KOPT-K1 (cell line): Measurements from ENCODE around the gene OR52E6.

Source experiments
- H3K27ac ChIP-seq: fragments of 200-600 bp; sonication (generic); 2 replicates; pipeline ENCODE4 v1.5.1; 2016; ENCODE audit warnings: antibody characterized with exemption, mild to moderate bottlenecking, low read depth, low read length; ENCODE audit not compliant: poor library complexity, severe bottlenecking
- H3K36me3 ChIP-seq: fragments of 200-600 bp; sonication (generic); 2 replicates; pipeline ENCODE4 v1.5.1; 2017; ENCODE audit warnings: antibody characterized with exemption, mild to moderate bottlenecking, low read length, moderate library complexity; ENCODE audit not compliant: insufficient read depth
- H3K9me3 ChIP-seq: fragments of 200-600 bp; sonication (generic); 2 replicates; pipeline ENCODE4 v1.5.1; 2017; ENCODE audit warnings: antibody characterized with exemption, low read length, mild to moderate bottlenecking; ENCODE audit not compliant: insufficient read depth, poor library complexity, severe bottlenecking

The OR52E6 gene

DNA sequence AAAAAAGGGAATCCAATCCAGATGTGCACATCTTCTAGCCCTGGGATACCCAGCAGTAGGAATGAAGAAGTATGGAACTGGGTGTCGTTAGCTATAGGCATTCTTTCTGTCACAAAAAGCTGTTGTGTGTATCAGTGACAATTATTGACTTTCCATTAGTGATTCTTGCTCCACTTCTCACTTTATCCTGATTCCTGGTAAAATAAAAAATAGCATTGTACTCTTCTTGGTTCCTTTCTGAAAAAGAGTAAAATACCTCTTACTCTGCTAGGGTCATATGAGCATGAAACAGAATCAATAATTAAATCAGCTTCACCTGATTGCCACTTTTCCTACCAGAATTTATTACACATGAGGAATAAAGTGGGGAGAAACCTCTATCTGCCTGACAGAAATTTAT is at the start of gene OR52E6:
OR52E6 (minus strand) TSS at position 101 of the 400 bp plus-strand sequence; CDS start at position 101, 0 bp downstream.
- H3K9me3 ChIP-seq, result peaks cover 10% of the 10 kb centered on the region
- H3K36me3 ChIP-seq, result no peaks in the 10 kb centered on the region
- no peak within 1 kb of the TSS for H3K27ac ChIP-seq

DNA sequence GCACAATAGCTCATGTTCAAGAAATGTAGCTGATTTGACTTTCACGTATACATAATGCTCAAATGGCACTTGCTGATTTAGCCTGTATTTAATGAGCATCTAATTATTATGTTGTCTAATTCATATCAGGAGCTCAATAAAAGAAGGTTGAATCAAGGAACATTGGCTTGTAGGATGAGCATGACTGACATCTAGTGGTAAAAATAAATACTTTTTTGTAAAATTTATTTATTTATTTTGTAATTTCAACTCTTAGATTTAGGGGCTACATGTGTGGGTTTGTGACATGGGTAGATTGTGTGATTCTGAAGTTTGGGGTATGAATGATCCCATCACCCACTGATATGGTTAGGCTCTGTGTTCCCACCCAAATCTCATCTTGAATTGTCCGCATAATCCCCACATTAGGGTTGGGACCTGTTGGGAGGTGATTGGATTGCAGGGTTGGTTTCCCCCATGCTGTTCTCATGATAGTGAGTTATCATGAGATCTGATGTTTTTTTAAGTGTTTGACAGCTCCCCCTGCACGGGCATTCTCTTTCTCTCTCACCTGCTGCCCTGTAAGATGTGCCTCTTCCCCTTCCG is 49.6 kb upstream of the OR52E6 start:
- no peaks in the 10 kb centered on the region for H3K36me3 ChIP-seq
- no peak overlapping the region for H3K27ac ChIP-seq
- H3K9me3 ChIP-seq, result no peaks in the 10 kb centered on the region

DNA sequence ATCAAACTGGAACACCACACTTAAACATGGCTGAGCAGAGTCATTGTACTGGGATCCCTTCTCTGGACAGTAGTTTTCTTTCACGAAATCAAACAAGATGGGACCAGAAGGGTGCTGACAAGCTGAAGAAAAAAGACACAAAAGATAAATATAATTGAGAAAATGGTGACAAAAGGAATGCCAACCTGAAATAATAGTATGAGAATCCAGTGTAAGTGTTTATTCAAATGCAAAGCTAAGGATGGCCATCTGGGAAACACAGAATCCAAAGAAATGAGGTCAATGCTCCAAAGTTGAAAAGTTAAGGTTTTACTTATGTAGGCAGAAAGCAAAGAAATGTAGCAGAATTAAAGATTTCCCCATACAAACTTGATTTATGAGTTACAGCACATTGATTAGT is 46.0 kb upstream of the OR52E6 start:
- H3K36me3 ChIP-seq, result no peaks in the 10 kb centered on the region
- H3K9me3 ChIP-seq, result no peaks in the 10 kb centered on the region
- H3K27ac ChIP-seq, result no peak overlapping the region

DNA sequence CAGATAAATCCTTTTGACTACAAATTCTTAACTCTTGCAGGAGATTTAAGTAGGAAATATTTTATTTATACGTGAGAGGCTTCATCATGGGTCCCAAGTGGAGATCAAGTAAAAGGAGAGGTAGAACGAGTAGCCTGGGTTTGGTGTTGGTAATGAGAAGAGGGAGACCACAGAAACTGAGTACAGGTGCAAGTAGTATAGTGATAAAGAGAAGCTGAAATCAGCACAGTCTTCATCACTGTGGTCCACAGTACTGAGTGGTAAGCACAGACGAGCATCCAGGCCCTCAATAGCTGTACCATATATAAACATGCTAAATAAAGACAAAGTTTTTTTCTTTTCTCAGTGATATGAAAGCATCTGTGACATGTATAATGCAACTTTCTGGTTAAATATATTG is 45.5 kb upstream of the OR52E6 start:
- H3K9me3 ChIP-seq, result no peaks in the 10 kb centered on the region
- no peaks in the 10 kb centered on the region for H3K36me3 ChIP-seq
- no peak overlapping the region for H3K27ac ChIP-seq

DNA sequence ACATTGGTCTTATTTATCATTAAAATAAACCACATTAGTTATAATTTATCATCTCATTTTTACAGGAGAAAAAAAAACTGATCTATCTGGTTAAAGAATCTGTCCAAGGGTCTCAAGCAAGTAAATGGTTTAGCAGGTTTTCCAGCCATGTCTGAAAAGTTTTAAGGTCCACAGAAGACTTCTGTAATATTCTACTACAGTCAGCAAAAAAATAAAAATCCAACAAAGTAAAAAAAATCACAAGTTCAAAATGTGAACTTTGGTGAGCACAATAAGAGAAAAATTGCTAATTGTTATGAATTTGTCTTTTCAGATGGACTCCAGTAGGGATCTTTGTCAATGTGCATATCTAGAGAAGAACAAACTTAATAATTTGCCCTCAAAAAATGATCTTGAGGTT is 40.1 kb upstream of the OR52E6 start:
- no peak overlapping the region for H3K27ac ChIP-seq
- H3K9me3 ChIP-seq, result no peaks in the 10 kb centered on the region
- H3K36me3 ChIP-seq, result no peaks in the 10 kb centered on the region

DNA sequence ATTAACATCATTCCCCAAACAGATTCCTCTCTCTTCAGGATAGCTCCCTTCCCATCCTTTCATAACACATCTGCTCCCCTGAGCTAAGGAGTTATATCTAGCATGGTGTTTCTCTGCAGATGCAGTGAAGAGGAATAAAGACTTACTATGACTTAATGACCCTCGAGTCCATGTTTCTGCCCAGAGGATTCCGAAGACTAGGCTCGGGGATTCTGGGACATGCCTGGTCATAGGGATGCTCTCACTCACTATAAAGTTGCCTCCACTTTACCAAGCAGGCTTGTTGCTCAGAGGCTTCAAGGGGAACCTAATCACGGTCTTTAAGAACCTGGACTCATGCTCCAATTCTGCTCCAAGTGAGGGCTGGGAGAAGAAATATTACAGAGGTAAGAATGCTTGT is 38.6 kb upstream of the OR52E6 start, which contains the start of gene OR52E4:
OR52E4 (plus strand) TSS at position 301 of the 400 bp plus-strand sequence. CDS start 3,664 bp downstream, outside the sequence.
- H3K27ac ChIP-seq, result no peak within 1 kb of the TSS
- no peaks in the 10 kb centered on the region for H3K36me3 ChIP-seq
- no peaks in the 10 kb centered on the region for H3K9me3 ChIP-seq

DNA sequence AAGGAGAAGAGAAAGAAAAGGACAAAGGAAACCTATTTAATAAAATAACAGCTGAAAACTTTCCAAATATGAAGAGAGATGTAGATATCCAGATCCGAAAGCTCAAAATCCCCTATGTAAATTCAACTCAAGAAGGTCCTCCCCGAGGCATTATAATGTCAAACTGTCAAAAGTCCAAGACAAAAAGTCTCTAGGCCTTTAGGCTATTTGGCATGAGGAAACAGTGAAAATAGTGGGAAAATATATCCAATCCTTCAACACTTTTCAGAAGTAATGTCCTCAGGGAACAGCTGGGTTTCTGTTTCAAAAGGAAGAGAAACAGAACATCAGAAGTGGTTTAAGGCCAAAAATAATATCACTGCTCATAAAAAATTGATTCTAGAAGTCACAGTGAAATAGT is 36.9 kb upstream of the OR52E6 start:
- Histone ChIP-seq H3K36me3 (no peaks in the 10 kb centered on the region), H3K27ac (no peak overlapping the region), H3K9me3 (no peaks in the 10 kb centered on the region)

DNA sequence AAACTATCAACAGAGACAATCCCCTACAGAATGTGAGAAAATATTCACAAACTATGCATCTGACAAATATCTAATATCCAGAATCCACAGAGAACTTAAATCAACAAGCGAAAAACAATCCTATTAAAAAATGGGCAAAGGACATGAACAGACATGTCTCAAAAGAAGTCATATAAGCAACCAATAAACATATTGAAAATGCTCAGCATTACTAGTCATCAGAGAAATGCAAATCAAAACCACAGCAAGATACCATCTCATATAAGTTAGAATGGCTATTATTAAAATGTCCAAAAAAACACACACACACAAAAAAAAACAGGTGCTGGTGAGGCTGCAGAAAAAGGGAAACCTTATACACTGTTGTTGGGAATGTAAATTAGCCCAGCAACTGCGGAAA is 24.1 kb upstream of the OR52E6 start:
- Histone ChIP-seq H3K27ac (no peak overlapping the region), H3K36me3 (no peaks in the 10 kb centered on the region), H3K9me3 (no peaks in the 10 kb centered on the region)

DNA sequence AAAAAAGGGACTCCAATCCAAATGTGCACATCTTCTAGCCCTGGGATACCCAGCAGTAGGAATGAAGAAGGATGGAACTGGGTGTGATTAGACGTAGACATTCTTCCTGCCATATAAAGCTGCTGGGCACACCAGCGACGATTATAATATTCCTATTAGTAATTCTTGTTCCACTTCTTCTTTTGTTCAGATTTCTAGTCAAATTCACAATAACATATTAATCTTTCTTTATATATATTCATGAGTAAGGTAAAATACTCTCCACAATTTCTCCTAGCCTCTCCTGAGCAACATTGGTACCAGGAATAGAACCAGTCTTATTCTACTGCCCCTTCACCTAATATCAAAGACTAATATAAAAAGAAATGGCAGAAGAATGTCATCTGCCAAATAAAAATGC is 15.9 kb upstream of the OR52E6 start, which contains the start of gene OR52E8:
OR52E8 (minus strand) TSS at position 101 of the 400 bp plus-strand sequence; CDS start at position 101, 0 bp downstream.
- no peaks in the 10 kb centered on the region for H3K36me3 ChIP-seq
- H3K9me3 ChIP-seq, result peaks cover 7% of the 10 kb centered on the region
- no peak within 1 kb of the TSS for H3K27ac ChIP-seq

DNA sequence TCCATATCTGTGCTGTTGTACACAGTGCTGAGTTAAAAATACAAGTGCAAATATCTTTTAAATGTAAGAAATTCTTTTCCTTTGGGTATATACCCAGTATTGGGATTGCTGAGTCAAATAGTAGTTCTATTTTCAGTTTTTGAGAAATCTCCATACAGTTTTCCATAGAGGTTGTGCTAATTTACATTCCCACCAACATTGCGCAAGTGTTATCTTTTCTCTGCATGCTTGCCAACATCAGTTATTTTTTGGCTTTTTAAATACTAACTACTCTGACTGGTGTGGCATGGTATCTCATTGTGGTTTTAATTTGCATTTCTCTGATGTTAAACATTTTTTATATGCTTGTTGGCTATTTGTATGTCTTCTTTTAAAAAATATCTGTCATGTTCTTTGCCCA is 9.3 kb upstream of the OR52E6 start:
- H3K36me3 ChIP-seq, result no peaks in the 10 kb centered on the region
- H3K9me3 ChIP-seq, result peaks cover 7% of the 10 kb centered on the region
- H3K27ac ChIP-seq, result no peak overlapping the region

DNA sequence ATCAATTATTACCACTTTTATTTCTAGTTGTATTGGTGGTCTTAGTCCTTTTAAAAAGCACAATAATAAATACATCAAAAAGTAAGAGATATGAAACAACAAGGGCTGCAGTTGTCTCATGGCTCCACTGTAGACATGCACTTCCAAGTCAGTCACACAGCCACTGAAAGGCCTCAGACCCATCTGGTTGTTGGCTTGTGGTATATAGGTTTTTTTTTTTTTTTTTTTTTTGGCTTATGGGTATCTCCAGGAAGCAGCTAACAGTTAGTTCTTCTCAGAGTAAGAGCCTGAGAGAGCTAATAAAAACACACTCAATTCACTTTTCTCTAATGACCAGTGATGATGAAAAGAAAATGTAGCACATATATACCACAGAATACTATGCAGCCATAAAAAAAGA is 6.0 kb upstream of the OR52E6 start:
- Histone ChIP-seq H3K36me3 (no peaks in the 10 kb centered on the region), H3K9me3 (no peaks in the 10 kb centered on the region), H3K27ac (no peak overlapping the region)

DNA sequence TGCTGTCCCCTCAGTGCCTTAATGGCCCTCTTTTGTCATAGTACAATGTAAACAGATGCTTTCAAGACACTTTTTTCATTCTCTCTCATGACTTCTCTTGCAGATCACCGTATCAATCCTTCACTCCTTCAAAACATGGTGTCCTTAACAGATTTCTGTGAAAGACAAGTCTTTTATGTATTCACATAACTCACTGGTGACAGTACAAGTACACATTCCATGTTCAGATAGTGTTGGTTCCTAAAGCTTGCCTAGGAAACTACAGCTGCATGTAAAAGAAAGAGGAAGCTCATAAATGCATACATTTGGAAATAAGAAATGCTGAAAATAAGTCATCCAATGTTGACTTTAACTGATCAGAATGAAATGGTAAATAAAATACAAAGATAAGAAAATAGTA is 5.0 kb upstream of the OR52E6 start:
- H3K9me3 ChIP-seq, result no peaks in the 10 kb centered on the region

DNA sequence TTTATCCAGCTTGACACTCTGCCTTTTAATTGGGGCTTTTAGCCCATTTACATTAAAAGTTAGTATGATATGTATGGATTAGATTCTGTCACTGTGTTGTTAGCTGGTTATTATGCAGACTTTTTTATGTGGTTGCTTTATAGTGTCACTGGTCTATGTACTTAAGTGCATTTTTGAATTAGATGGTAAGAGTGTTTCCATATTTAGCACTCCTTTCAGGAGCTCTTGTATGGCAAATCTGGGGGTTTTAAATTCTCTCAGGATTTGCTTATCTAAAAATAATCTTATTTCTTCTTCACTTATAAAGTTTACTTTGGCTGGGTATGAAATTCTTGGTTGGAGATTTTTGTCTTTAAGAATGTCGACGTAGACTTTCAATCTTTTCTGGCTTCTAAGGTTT is 4.0 kb downstream of the OR52E6 start:
- Histone ChIP-seq H3K36me3 (no peaks in the 10 kb centered on the region), H3K27ac (no peak overlapping the region), H3K9me3 (peaks cover 10% of the 10 kb centered on the region)

More for the DNA sequence above, 5.0 kb upstream of the OR52E6 start:
- Histone ChIP-seq H3K36me3 (no peaks in the 10 kb centered on the region), H3K27ac (no peak overlapping the region)

DNA sequence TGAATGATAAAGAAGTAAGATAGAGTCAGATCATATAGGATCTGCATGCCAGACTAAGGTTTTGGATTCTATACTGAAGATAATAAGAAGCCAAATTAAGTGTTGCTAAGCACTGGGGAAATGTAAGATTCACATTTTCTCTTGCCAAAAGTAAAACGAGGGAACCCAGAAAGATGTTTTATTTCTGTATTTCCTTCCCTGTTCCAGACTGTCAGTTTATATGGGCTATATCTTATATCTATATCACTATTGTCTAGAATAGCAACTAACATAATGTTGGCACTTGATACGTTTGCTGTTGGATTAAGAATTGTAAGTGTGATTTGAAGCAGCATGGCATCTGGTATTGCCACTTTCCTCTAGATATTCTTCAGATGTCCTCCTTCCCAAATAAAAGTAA is 8.3 kb downstream of the OR52E6 start:
- Histone ChIP-seq H3K36me3 (no peaks in the 10 kb centered on the region), H3K27ac (no peak overlapping the region), H3K9me3 (peaks cover 10% of the 10 kb centered on the region)

DNA sequence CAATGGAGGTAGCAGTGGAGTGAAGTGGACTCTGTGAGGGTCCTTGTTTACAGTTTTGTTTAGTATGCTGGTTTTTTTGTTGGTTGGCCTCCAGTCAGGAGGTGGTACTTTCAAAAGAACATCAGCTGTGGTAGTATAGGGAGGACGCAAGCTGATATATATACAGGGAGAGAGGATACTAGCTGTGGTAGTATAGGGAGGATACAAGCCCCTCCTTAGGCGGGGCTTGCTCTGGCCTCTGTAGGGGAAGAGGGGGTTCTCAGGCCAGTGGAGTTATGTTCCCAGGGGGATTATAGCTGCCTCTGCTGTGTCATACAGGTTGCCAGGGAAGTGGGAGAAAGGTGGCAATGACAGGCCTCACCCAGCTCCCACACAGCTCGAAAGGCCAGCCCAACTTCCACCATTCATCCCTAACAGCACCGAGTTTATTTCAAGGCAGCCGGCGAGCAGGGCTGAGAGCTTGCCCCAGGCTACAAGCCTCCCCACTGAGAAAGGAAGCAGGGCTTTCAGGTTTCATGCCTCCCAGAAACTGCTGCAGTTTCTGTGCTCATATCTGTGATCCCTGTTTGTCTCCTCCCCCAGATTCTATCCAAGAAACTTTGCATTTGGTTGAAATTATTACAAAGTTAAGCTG is 10.4 kb downstream of the OR52E6 start:
- Histone ChIP-seq H3K9me3 (no peaks in the 10 kb centered on the region), H3K36me3 (no peaks in the 10 kb centered on the region), H3K27ac (no peak overlapping the region)
